NCI-H187 (cell line): ENCODE measurements around the gene EVA1A.
A peak's percentile ranks its signal among the peaks of the same experiment; 100 is the strongest.
"Not testable (repeated sequence)": the region's sequence is repeated elsewhere in the genome, so short reads cannot be mapped to it uniquely, and the experiment has no call there.

Experiments
- DNase-seq, 2 experiments: peaks; one replicate each; lab custom pipeline; 2025; lab: John Stamatoyannopoulos, UW

The EVA1A gene

DNA sequence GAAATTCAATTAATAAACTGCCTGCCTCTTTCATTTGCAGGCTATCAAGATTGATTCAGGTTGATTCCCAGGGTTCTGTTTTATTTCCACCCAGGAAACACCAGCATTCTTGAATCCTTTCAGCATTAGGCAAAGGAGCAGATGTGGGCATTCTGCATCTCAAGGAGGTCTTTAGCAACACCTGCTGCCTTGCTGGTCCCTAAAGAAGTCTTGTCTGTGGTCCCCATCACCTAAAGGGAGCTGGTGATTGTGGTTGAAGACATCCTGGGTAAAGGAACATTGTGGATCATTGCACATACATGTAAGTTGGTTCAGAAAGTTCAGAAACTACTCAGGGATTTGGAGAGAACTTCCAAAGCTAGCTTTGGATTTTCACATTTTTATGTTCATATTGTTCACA, 78.3 kb downstream of the EVA1A start:
- DNase-seq = no peak

DNA sequence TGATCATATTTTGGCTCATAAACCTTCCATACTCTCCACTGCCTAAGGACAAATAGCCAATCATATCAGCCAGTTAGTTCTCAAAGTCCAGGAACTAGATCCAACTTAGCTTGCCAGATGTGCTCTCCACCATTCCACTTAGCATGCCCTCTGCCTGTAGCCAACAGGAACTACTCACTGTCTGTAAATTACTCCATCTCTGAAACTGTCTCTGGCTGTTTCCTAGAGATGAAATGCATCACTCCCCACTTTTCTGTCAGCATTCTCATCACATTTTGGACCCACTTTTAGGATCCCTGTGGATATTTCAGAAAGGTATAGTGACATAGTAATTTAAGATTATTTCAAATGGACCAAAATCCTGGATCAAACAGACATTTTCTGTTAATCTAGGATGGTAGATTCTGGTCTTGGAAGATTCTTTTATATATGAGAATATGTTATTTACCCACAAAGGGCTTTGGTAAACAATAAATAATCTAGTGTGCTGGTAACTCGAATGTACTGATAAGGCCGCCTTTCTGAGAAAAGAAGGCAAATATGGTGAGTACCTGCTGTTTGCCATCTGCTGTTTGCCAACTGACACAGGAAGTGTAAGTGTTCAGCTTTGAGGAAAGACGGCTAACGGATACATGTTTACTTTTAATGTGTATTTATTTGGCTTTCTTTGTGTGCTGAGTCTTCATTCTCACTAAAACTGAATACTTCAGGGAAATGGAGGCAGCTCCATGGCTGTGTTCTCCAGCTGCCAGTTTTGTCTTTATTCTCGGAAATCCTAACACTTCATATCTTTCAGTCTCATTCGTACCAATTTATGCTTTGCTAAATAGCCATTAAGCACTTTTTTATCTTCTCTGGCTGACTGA, 79.5 kb downstream of the EVA1A start:
- DNase-seq = no peak

- DNase-seq = not testable (repeated sequence)
Observed at GRCh38 chr2:75477696-75478095, 83.0 kb downstream of the EVA1A start.

DNA sequence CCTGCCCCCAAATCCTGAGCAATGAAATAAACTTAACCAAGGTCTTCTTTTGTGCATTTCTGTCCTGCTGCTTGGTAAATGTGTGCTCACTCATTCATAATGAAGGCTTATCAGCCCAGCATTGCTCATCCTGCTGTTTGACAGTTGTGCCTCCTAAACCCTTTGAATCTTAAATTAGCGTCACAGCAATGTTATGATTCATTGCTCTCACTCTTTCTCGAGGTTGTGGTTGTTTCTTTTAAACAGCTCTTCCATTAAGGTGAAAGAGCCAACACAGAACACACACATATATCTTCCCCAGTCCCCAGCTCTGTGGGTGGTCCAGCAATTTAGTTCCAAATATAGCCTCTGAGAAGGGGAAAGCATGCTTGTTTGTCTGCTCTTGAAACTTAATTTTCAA, 84.0 kb downstream of the EVA1A start:
- DNase-seq = peak in 1 of 2 experiments; percentile 13

GRCh38 chr2:75475976-75476375, 84.8 kb downstream of the EVA1A start:
- no peak for DNase-seq

GRCh38 chr2:75475049-75475448, 85.7 kb downstream of the EVA1A start:
- DNase-seq = no peak

DNA sequence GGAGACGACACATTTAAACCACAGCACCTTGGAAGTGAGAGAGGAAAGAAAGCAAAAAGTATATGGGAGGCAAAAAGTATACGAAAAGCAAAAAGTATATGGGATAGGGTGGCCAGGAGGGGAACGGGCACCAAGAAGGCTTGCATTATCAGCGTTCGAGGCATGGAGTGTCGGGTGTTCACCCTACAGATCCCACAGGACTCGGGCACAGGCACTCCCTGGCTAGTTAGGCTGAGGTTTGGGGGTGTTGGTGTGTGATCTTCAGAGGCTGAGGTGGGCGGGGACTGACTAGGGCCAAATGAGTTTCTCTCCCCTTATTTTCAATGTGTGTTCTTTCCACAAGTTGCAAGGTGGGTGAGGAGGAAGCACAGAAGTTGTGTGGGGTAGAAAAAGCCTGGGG, 86.6 kb downstream of the EVA1A start:
- no peak for DNase-seq

- no peak for DNase-seq
Observed at GRCh38 chr2:75466708-75467311, 93.9 kb downstream of the EVA1A start.

DNA sequence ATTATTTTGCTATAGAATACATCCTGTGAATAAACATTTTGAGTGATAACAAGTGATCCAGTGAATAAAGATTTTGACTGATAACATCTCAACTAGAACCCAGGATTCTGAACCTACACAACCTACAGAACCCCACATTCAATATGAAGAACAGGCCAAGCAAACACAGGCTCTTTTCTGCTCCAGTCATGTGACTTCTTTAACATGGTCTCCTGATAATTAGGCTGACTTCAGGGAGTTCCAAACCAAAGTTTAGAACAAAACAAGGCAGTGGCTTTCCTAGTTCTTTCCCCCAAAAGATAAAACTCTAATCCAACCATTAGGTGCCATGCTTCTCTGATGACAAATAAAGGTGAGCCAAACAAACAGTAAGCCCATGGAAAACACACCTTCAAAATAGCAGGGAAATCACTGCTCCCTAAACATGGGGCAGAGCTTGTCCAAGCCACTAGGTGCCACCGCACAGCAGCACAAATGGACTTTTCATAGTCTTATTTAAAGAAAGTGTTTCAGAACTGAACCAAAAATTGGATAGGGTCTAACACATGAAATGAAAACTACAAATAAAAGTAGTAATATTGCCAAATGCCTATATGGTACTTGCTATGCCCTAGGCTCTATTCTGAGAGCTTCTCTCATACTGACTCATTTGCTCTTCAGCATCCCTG, 95.3 kb downstream of the EVA1A start:
- no peak for DNase-seq

GRCh38 chr2:75464348-75464946, 96.3 kb downstream of the EVA1A start:
- DNase-seq = no peak

DNA sequence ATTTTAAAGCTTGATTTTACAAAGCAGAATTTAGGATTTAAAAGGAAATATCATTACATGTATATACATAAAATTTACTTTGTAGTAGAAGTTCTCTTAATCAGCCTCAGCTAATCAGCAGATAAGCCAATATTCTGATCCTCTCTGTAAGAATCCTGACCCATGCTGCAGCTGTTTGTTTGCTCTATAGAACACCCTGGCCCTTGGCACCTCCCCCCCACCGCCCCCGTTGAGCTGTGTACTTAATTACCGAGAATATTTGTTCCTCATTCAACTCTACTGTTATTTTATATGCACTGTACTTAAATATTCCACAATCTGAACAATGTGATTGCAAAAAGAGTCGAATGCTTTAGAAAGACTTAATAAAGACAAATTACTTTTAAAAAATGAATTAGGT, 98.0 kb downstream of the EVA1A start:
- DNase-seq = no peak

- no peak for DNase-seq
Observed at GRCh38 chr2:75462206-75462605, 98.5 kb downstream of the EVA1A start.

- DNase-seq = no peak
Observed at GRCh38 chr2:75460630-75461029, 100.1 kb downstream of the EVA1A start.

DNA sequence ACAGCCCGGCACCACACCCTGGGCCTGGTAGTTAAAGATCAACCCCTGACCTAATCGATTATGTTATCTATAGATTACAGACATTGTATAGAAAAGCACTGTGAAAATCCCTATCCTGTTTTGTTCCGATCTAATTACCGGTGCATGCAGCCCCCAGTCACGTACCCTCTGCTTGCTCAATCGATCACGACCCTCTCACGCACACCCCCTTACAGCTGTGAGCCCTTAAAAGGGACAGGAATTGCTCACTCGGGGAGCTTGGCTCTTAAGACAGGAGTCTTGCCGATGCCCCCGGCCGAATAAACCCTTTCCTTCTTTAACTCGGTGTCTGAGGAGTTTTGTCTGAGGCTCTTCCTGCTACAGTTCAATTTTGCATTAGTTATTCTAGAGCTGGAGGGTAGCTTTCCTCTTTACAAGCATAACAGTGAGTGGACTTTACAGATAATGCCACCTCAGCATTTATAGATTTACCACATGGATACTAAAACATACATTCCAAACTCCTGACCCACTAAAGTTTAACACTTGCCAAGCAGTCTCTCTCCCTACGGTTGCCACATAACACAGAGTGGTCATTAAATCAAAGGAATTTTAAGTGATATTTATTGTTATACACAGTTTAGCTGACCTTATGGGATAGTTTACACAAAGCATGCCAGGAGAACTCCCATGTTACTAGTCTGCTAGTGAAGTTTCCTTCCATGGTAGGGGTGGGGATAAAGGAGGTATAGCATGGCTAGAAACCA, 101.0 kb downstream of the EVA1A start:
- DNase-seq = no peak

- DNase-seq = no peak
Observed at GRCh38 chr2:75458201-75458600, 102.5 kb downstream of the EVA1A start.

DNA sequence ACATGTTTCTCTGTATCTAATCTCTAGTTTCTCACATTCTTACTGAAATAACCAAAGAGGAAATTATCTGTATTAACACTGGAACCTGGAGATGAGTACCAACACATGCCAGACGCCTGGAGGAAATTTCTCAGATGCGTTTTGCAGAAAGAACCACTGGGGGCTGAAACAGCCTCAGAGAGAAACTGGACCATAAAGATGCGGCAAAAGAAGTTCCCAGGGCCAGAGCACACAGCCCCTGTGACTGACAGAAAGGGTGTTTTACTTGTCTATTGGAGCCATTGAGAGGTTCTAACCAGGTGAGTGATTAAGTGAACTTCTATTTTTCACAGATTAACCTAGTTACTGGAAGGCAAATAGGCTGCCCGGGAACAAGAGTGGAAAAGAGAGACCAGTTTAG, 103.9 kb downstream of the EVA1A start:
- no peak for DNase-seq

DNA sequence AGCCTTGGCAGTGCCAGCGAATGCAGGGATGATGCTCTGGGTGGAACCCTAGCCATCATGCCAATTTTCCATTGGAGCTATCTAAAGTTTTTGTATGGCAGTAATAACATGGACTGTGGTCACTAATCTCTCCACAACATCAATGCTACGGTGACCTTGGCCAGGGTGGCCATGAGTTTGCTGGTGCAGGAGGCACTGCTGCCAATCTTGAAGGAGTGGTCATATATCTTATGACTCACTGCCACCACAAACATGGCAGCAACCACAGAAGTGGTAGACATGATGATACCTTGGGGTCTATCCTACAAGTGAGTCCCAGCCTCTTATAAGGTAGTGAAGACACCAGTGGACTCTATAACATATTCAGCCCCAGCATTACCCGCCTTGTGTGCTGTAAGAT, 104.6 kb downstream of the EVA1A start:
- DNase-seq = no peak

- DNase-seq = no peak
Observed at GRCh38 chr2:75454241-75454620, 106.5 kb downstream of the EVA1A start.

- no peak for DNase-seq
Observed at GRCh38 chr2:75453384-75454240, 107.1 kb downstream of the EVA1A start.

DNA sequence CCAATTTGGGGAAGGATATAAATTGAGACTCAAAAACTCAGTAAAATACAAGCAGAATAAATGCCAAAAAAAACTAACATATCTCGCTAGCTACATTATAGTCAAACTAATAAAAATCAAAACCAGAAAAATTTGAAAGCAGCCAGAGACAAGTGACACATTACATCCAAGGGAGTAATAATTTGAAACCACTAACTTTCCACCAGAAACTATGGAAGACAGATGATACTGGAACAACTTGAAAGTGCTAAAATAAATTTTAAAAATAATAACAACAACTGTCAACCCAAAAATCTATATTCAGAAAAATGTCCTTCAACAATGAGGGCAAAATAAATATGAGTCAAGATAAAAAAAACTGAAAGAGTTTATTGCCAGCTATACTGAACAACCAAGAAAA, 110.7 kb downstream of the EVA1A start:
- DNase-seq = no peak

DNA sequence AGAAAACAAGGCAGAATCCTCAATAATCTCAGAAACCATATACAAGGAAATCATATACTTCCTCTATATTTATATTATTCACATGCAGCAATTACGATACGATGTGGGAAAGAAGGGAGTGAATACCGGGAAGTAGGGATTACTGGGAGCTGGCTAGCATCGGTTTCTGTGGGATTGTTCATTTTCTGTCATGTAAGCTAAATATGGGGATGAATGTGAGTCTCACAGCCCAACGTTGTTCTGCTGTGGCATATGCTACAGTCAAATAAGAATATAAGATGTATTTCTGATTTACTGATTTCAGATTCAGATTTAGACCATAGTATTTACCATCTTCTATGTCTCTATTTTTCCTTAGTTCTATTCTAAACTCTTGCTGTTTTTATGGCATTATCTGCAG, 113.6 kb downstream of the EVA1A start:
- DNase-seq = no peak
